Tibial nerve (tissue), 4 donors: ENCODE data around the gene TBL2. TPM values are rescaled to one million over a fixed set of nuclear protein-coding genes. Genes with fewer than 3 reads are reported as not detected.
"Not testable (repeated sequence)": the region's sequence is repeated elsewhere in the genome, so short reads cannot be mapped to it uniquely, and the experiment has no call there.

ENCODE experiments used
- DNase-seq, 2 donors: peaks; one replicate each; pipeline ENCODE4 v3.0.0-alpha.2; 2019; ENCODE audit warnings: low spot score in 2 of 2
- H3K27ac ChIP-seq, 4 donors: fragments of 200-600 bp; sonication (generic) in 3 of 4; one replicate each; pipeline ENCODE4 v1.5.1; 2017 to 2019; ENCODE audit warnings: mild to moderate bottlenecking in 1 of 4
- H3K27me3 ChIP-seq, 2 donors: fragments of 200-600 bp; sonication (generic) in 1 of 2; one replicate each; pipeline versions ENCODE4 v1.5.1 to v1.6.0; 2017 to 2019
- H3K36me3 ChIP-seq, 3 donors: fragments of 200-600 bp; sonication (generic); one replicate each; pipeline ENCODE4 v1.5.1; 2018 to 2019
- H3K4me1 ChIP-seq, 4 donors: fragments of 200-600 bp; sonication (generic) in 3 of 4; one replicate each; pipeline ENCODE4 v1.5.1; 2017 to 2019
- H3K4me3 ChIP-seq, 4 donors: fragments of 200-600 bp; sonication (generic) in 3 of 4; one replicate each; pipeline ENCODE4 v1.5.1; 2017 to 2019; ENCODE audit warnings: mild to moderate bottlenecking in 1 of 4, moderate library complexity in 1 of 4
- H3K9me3 ChIP-seq, 4 donors: fragments of 200-600 bp; sonication (generic) in 3 of 4; one replicate each; pipeline ENCODE4 v1.5.1; 2017 to 2019
- EP300 ChIP-seq, 2 donors: sonication (generic); formaldehyde crosslinking; IDR thresholded peaks; one replicate each; pipeline ENCODE4 v1.6.1; 2017; ENCODE audit warnings: antibody characterized with exemption in 2 of 2, mild to moderate bottlenecking in 1 of 2
- POLR2A ChIP-seq, 2 donors: fragments of 450-650 bp; IDR thresholded peaks; one replicate each; pipeline ENCODE4 v1.6.1; 2017; ENCODE audit warnings: antibody characterized with exemption in 2 of 2, mild to moderate bottlenecking in 2 of 2, moderate library complexity in 2 of 2
- WGBS, 2 donors: methylation state at CpG; one replicate each; pipeline ENCODE4 v1.1.5; 2018; 5-methylcytosine and 5-hydroxymethylcytosine counted together
- total RNA-seq, 4 donors: library from RNA; depleted of rRNA; stranded (reverse); fragments of >200 nt; gene quantifications; one replicate each; pipeline ENCODE4 v1.1.0, GENCODE V29; 2016
- TF ChIP-seq, protein P1 (sequence below), 5 experiments: fragments of 200-600 bp in 3 of 5; fragments of 450-650 bp in 2 of 5; sonication (generic) in 3 of 5; IDR thresholded peaks; one replicate each; pipeline ENCODE4 v1.5.1; 2016 to 2019; ENCODE audit warnings: antibody characterized with exemption in 5 of 5, mild to moderate bottlenecking in 3 of 5, moderate library complexity in 2 of 5

The TBL2 gene
- total RNA-seq, 4 donors from 2014 or later: 36.6 to 70.8 (median 49.2) TPM

GRCh38 chr7:73549176-73549575, 29.2 kb downstream of the TBL2 start:
- 85 to 87% methylated on average over 4 of the region's 4 CpGs for WGBS, 2 donors
- Histone ChIP-seq H3K27ac (no peak overlapping the region), H3K4me1 (peaks cover 0 to 18% (median 0%) of the 10 kb centered on the region in 4 donors), H3K27me3 (no peaks in the 10 kb centered on the region), H3K36me3 (peaks cover 0 to 81% (median 9%) of the 10 kb centered on the region in 3 donors), H3K4me3 (no peak overlapping the region), H3K9me3 (no peaks in the 10 kb centered on the region)
- no peak for DNase-seq
- TF ChIP-seq, protein P1, sequence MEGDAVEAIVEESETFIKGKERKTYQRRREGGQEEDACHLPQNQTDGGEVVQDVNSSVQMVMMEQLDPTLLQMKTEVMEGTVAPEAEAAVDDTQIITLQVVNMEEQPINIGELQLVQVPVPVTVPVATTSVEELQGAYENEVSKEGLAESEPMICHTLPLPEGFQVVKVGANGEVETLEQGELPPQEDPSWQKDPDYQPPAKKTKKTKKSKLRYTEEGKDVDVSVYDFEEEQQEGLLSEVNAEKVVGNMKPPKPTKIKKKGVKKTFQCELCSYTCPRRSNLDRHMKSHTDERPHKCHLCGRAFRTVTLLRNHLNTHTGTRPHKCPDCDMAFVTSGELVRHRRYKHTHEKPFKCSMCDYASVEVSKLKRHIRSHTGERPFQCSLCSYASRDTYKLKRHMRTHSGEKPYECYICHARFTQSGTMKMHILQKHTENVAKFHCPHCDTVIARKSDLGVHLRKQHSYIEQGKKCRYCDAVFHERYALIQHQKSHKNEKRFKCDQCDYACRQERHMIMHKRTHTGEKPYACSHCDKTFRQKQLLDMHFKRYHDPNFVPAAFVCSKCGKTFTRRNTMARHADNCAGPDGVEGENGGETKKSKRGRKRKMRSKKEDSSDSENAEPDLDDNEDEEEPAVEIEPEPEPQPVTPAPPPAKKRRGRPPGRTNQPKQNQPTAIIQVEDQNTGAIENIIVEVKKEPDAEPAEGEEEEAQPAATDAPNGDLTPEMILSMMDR (IDR thresholded peaks at IDR 0.05): no peak
- TF ChIP-seq POLR2A (IDR thresholded peaks at IDR 0.05): no peak
- TF ChIP-seq EP300 (IDR thresholded peaks at IDR 0.05): no peak

DNA sequence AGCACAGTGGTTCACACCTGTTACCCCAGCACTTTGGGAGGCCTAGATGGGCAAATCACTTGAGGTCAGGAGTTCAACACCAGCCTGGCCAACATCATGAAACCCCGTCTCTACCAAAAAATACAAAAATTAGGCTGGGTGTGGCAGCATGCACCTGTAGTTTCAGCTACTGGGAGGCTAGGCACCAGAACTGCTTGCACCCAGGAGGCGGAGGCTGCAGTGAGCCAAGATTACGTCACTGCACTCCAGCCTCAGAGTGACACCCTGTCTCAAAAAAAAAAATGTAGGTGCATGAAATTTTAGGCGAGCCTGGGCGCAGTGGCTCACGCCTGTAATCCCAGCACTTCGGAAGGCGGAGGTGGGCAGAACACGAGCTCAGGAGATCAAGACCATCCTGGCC, 30.5 kb downstream of the TBL2 start:
- WGBS, 2 donors: 91 to 94% methylated on average over 9 of the region's 9 CpGs
- no peak overlapping the region for H3K4me3 ChIP-seq
- no peaks in the 10 kb centered on the region for H3K27me3 ChIP-seq
- H3K4me1 ChIP-seq: peaks cover 0 to 14% (median 0%) of the 10 kb centered on the region in 4 donors
- no peaks in the 10 kb centered on the region for H3K9me3 ChIP-seq
- peaks cover 0 to 76% (median 14%) of the 10 kb centered on the region in 3 donors for H3K36me3 ChIP-seq
- H3K27ac ChIP-seq: no peak overlapping the region
- TF ChIP-seq, protein P1 (IDR thresholded peaks at IDR 0.05): no peak
- TF ChIP-seq POLR2A (IDR thresholded peaks at IDR 0.05) (no peak), EP300 (IDR thresholded peaks at IDR 0.05) (no peak)
- DNase-seq: no peak

- no peaks in the 10 kb centered on the region for H3K27me3 ChIP-seq
- H3K27ac ChIP-seq: no peak overlapping the region
- peaks cover 3 to 75% (median 21%) of the 10 kb centered on the region in 3 donors for H3K36me3 ChIP-seq
- no peak overlapping the region for H3K4me3 ChIP-seq
- no peak for DNase-seq
- peaks cover 0 to 13% (median 0%) of the 10 kb centered on the region in 4 donors for H3K4me1 ChIP-seq
- no peaks in the 10 kb centered on the region for H3K9me3 ChIP-seq
- TF ChIP-seq POLR2A (IDR thresholded peaks at IDR 0.05): no peak
- TF ChIP-seq EP300 (IDR thresholded peaks at IDR 0.05): no peak
- TF ChIP-seq, protein P1 (IDR thresholded peaks at IDR 0.05): no peak
- WGBS, 2 donors: 97 to 98% methylated on average over 2 of the region's 2 CpGs
These were observed 33.7 kb downstream of the TBL2 start for GRCh38 chr7:73544678-73545077.

DNA sequence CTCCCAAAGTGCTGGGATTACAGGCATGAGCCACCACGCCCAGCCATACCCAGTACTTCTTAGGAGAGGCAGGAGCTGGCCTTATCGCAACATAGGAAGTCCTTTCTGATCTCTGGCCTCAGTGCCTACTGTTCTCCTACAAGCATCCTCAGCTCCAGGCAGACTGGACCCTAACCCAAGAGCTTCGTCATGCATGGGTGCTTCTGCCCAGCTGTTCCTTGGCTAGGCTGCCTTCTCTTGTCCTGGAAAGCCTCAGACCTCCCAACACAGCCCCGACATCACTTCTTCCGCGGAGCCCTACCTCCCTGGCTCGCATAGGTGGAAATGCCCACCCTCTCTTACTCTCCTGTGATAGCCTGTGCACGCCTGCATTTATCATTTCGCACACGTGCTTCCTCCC, 36.7 kb downstream of the TBL2 start:
- H3K4me1 ChIP-seq: peaks cover 0 to 13% (median 0%) of the 10 kb centered on the region in 4 donors
- no peaks in the 10 kb centered on the region for H3K9me3 ChIP-seq
- DNase-seq: no peak
- 92 to 94% methylated on average over 10 of the region's 10 CpGs for WGBS, 2 donors
- H3K36me3 ChIP-seq: peaks cover 3 to 75% (median 43%) of the 10 kb centered on the region in 3 donors
- H3K4me3 ChIP-seq: no peak overlapping the region
- TF ChIP-seq EP300 (IDR thresholded peaks at IDR 0.05) (no peak), POLR2A (IDR thresholded peaks at IDR 0.05) (no peak)
- TF ChIP-seq, protein P1 (IDR thresholded peaks at IDR 0.05): no peak
- no peak overlapping the region for H3K27ac ChIP-seq
- H3K27me3 ChIP-seq: no peaks in the 10 kb centered on the region

DNA sequence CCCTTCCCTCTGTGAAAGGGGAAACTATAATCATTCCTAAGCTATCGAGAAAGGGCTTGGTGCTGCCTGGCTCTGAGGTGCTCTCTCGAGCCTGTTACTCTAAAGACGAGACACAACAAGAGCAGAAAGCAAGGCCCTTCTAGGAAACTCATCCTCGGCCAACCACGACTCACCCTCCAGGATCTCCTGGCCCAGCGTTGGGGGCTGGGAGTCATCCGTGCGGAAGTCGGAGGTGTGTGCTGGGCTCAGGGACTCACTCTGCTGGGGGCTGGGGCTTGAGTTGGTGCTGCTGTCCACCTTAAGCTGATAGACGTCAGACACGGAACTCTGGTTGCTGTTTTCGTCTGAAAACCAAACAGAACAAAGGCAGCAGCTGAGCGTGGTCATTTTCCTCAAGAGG, 38.7 kb downstream of the TBL2 start:
- no peaks in the 10 kb centered on the region for H3K9me3 ChIP-seq
- TF ChIP-seq, protein P1 (IDR thresholded peaks at IDR 0.05): no peak
- TF ChIP-seq EP300 (IDR thresholded peaks at IDR 0.05) (no peak), POLR2A (IDR thresholded peaks at IDR 0.05) (no peak)
- H3K4me1 ChIP-seq: no peaks in the 10 kb centered on the region
- 93 to 95% methylated on average over 9 to 13 of the region's 13 CpGs for WGBS, 2 donors
- no peaks in the 10 kb centered on the region for H3K27me3 ChIP-seq
- no peak overlapping the region for H3K4me3 ChIP-seq
- DNase-seq: no peak
- H3K36me3 ChIP-seq: peaks cover 3 to 87% (median 45%) of the 10 kb centered on the region in 3 donors
- no peak overlapping the region for H3K27ac ChIP-seq

- H3K4me3 ChIP-seq, H3K4me1 ChIP-seq, DNase-seq, H3K9me3 ChIP-seq, H3K27ac ChIP-seq, H3K27me3 ChIP-seq: not testable (repeated sequence)
- WGBS, 2 donors: 88 to 96% methylated on average over 2 of the region's 2 CpGs
- H3K36me3 ChIP-seq: peaks cover 3 to 98% (median 45%) of the 10 kb centered on the region in 3 donors
These were observed 39.9 kb downstream of the TBL2 start for GRCh38 chr7:73538510-73538909.
